Chondrocyte (in vitro differentiated cells): ENCODE results near the gene PTCH1. TPM values are rescaled to one million over a fixed set of nuclear protein-coding genes. Genes with fewer than 3 reads are reported as not detected.

Source experiments
- DNase-seq: peaks from one replicate; pipeline ENCODE4 v3.0.0; 2021; ENCODE audit warnings: mixed read lengths, low spot score
- H3K27ac Mint-ChIP-seq: one replicate; pipeline ENCODE4 v1.8.0; 2021; ENCODE audit warnings: mild to moderate bottlenecking, moderate library complexity, mixed read lengths; ENCODE audit not compliant: unreplicated experiment
- H3K27me3 Mint-ChIP-seq: 2 replicates; pipeline ENCODE4 v1.8.0; 2021; ENCODE audit warnings: low read depth, mixed read lengths
- H3K36me3 Mint-ChIP-seq: 2 replicates; pipeline ENCODE4 v1.8.0; 2021; ENCODE audit warnings: low read depth, mixed read lengths
- H3K4me1 Mint-ChIP-seq: 2 replicates; pipeline ENCODE4 v1.8.0; 2021; ENCODE audit warnings: low read depth, mild to moderate bottlenecking, mixed read lengths
- H3K4me3 Mint-ChIP-seq: one replicate; pipeline ENCODE4 v1.8.0; 2021; ENCODE audit warnings: mild to moderate bottlenecking, moderate library complexity, mixed read lengths; ENCODE audit not compliant: unreplicated experiment
- H3K9me3 Mint-ChIP-seq: 2 replicates; pipeline ENCODE4 v1.8.0; 2021; ENCODE audit warnings: low read depth, mixed read lengths
- CTCF ChIP-seq: fragments of 200-600 bp; sonication (generic); IDR thresholded peaks from 2 replicates; pipeline ENCODE4 v1.5.0; 2021; ENCODE audit warnings: antibody characterized with exemption, mild to moderate bottlenecking, moderate library complexity
- total RNA-seq: library from RNA; stranded (reverse); gene quantifications from 3 replicates; pipeline ENCODE4 v1.2.1, GENCODE V29; 2021

Gene PTCH1
- total RNA-seq, 1 donor from 2014 or later = 10.4 TPM

GRCh38 chr9:95529910-95530309 is 13.1 kb upstream of the PTCH1 start:
- H3K9me3 Mint-ChIP-seq = no peaks in the 10 kb centered on the region
- DNase-seq = no peak
- H3K36me3 Mint-ChIP-seq = no peaks in the 10 kb centered on the region
- no peak overlapping the region for H3K4me3 Mint-ChIP-seq
- no peak overlapping the region for H3K27ac Mint-ChIP-seq
- no peaks in the 10 kb centered on the region for H3K4me1 Mint-ChIP-seq
- TF ChIP-seq CTCF = no peak
- peaks cover 25% of the 10 kb centered on the region for H3K27me3 Mint-ChIP-seq

GRCh38 chr9:95528908-95529502 is 12.2 kb upstream of the PTCH1 start:
- Mint-ChIP-seq H3K27ac (no peak overlapping the region), H3K4me3 (no peak overlapping the region), H3K27me3 (peaks cover 25% of the 10 kb centered on the region), H3K9me3 (no peaks in the 10 kb centered on the region), H3K36me3 (no peaks in the 10 kb centered on the region), H3K4me1 (no peaks in the 10 kb centered on the region)
- no peak for TF ChIP-seq CTCF
- DNase-seq = no peak

GRCh38 chr9:95522871-95523370 is 6.2 kb upstream of the PTCH1 start:
- Mint-ChIP-seq H3K9me3 (peaks cover 4% of the 10 kb centered on the region), H3K36me3 (peaks cover 2% of the 10 kb centered on the region), H3K4me3 (no peak overlapping the region), H3K4me1 (no peaks in the 10 kb centered on the region), H3K27ac (no peak overlapping the region), H3K27me3 (peaks cover 12% of the 10 kb centered on the region)
- DNase-seq = no peak
- no peak for TF ChIP-seq CTCF

GRCh38 chr9:95521699-95522098 is 4.9 kb upstream of the PTCH1 start:
- H3K27me3 Mint-ChIP-seq = peaks cover 4% of the 10 kb centered on the region
- H3K36me3 Mint-ChIP-seq = peaks cover 2% of the 10 kb centered on the region
- H3K27ac Mint-ChIP-seq = no peak overlapping the region
- no peak overlapping the region for H3K4me3 Mint-ChIP-seq
- no peak for TF ChIP-seq CTCF
- peaks cover 4% of the 10 kb centered on the region for H3K4me1 Mint-ChIP-seq
- peaks cover 4% of the 10 kb centered on the region for H3K9me3 Mint-ChIP-seq
- DNase-seq = no peak

- H3K36me3 Mint-ChIP-seq = peaks cover 2% of the 10 kb centered on the region
- TF ChIP-seq CTCF = no peak
- peaks cover 12% of the 10 kb centered on the region for H3K4me1 Mint-ChIP-seq
- peaks cover 4% of the 10 kb centered on the region for H3K9me3 Mint-ChIP-seq
- peak overlapping the region; percentile 99 for H3K4me3 Mint-ChIP-seq
- peaks cover 2% of the 10 kb centered on the region for H3K27me3 Mint-ChIP-seq
- no peak overlapping the region for H3K27ac Mint-ChIP-seq
- no peak for DNase-seq
Observed at GRCh38 chr9:95517559-95518425, 1.0 kb upstream of the PTCH1 start.
